HG03442 (cell line): ENCODE data around the gene PITPNC1.
"Not testable (repeated sequence)": the region's sequence is repeated elsewhere in the genome, so short reads cannot be mapped to it uniquely, and the experiment has no call there.

ENCODE experiments used
- ATAC-seq: cut with Tn5 transposase; IDR thresholded peaks from one replicate; pipeline ENCODE4 v1.9.1; 2021; ENCODE audit warnings: mild to moderate bottlenecking, moderate library complexity; ENCODE audit not compliant: unreplicated experiment

The PITPNC1 gene

DNA sequence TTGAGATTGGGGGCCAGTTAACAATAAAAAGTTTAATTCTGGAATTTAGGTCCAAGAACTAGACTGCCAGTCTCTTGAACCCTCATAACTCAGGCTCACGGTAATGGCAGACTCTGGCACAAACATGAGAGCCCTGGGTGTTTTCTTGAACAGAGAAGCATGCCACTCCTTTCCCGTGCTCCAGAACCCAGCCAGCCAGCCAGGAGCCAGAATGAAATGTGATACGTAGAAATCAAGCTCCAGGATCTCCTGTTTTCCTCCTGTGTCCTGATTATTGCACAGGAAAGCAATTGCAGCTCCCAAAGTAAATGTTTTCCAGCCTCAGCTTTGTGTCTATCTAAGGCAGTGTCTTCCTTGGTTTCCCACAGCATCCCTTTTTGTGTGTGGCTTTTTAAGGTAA, 294.4 kb downstream of the PITPNC1 start:
- no peak for ATAC-seq

DNA sequence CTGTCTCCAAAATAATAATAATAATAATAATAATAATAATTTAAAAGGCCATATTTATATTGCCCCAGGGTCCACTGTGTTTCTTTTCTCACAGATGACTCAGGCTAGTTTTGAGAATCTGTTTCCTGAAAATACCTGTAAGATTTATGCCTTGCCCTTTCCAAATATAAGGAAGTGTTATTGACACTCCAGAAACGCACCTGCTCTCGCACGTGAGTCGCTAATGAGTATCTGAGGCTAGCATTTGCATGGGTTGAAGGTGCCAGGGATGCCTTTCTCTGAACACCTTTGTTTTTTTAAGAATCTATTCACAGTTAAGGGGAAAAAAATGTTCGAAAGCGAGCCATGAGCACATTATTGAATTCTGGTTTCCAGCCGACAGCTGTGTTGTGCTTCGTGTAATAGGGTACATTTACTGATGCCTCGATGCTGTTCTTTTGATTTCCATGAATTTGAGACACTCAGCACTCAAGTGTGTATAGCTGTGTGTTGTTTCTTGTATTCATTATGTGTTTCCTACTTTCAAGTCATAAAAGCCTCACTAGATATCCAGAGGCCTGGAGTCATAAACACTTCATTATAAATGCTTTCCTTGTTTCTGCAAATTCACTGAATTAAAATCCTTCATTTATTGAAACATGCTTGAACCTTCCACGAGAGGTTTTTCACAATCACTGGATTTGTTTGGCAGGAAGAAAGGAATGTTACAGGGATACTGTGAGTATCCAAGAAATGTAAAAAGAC, 295.7 kb downstream of the PITPNC1 start:
- ATAC-seq, result no peak

DNA sequence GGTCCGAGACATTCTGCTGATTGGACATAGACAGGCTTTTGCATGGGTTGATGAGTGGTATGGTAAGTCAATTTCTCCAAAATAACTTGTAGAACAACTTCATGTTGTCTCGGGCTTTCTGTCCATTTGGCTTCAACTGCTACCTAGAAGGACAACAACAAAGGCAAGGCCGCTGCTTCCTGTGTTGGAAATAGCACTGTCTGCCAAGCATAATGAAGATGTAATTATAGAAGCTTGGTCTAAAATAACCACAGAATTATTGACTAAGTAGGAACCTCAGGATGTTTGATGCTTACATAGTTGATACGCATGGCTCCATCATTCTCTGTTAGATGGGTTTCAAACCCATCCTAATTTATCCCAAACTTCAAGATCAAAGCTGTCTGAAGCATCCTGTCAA, 298.4 kb downstream of the PITPNC1 start:
- no peak for ATAC-seq

DNA sequence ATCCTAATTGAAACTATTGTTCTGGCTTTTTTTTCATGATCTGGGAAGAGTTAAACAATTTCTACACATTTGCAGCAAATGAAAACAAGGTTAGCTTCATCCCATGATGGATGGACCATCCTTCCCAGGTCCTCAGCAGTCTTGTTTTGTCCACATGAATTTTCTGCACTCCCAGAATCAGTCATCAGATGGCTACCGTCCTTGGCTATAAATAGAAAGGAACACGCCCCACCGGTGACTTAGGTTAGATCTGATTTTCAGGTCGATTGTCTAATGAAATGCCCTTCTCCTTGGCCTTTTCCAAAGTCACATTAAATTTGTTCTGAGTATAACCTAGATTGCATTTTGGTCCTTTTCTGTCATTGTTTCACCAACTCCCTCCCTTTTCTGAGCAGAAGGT, 299.2 kb downstream of the PITPNC1 start:
- no peak for ATAC-seq

DNA sequence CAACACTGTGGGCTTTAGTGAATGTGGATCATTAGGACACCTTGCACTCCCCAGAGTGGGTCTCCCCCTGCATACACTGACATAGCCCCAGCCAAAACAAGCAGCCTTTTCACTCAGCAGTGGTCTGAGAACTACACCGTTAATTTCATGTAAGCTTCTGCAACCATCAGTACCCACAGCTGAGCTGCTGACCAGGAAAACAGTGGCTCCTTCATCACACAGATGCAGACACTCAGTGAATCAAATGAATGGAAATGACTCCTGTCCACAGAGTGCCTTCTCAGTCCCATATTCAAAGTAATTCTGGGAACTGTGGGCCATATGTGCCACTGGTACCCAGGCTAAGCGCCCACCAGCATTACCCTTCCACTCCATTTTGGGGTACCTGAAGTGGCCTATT, 301.3 kb downstream of the PITPNC1 start:
- ATAC-seq, result no peak

DNA sequence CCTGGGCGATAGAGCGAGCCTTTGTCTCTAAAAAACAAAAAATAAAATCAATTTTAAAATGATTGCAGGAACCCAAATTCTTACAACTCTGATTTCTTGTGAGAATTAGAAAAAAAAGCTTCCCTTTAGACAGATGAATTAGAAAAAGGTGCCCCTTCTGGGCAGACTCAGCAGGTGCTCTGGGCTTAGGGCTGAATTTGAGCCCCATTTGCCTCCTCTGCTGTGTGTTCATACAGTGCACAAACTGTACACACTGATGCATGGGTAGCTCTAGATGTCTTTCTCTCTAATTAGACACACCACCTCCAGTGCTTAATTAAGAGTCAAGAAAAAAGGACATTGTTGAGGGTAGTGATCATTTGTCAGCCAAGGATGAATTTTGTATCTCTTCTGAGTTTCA, 302.1 kb downstream of the PITPNC1 start:
- no peak for ATAC-seq

DNA sequence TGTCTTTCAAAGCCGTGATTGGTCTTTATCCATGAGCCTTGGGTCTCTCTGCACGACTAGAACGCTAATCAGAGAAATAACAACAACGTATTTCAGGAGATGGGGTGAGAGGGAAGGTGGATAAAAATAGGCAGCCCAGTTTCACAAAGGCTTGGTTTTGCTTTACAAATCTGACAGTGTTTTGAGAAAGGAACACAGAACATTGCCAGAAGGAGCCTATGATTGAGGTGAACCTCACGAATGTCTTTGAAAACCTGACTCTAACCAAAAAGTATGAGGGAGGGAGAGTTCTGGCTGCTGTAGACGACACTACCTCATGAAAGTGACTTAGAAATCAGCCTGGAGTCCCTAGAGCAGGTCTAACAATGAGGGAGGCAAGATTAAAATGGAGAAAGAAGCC, 302.6 kb downstream of the PITPNC1 start:
- no peak for ATAC-seq

DNA sequence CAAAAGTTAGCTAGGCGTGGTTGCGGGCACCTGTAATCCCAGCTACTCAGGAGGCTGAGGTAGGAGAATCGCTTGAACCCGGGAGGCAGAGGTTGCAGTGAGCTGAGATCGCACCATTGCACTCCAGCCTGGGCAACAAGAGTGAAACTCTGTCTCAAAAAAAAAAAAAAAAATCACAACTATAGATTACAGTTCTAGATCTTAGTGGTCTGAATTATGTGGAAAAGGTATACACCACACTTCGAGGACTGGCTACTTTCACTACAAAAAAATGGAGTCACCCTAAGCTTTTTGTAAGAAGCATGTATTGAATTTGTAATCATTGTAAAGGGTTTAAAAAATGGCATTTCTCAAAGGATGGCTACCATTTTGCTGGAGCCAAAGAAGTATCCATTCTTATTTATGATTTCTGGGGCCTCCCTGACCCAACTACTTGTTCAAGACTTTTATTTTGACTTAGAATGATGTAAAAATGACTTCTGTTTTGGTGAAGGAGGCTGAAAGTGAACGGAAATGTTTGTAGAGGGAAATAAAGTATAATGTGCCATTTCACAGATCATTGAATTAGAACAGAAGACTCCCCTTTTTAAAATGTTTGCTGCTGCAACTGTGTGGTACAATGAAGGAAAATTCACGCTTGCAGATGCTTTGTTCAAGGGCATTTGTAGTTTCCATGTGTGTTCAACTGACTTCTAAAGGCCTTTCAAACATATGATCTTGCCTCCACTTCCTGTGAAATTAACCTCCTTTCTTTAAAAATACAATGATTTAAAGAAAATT, 303.6 kb downstream of the PITPNC1 start:
- no peak for ATAC-seq

DNA sequence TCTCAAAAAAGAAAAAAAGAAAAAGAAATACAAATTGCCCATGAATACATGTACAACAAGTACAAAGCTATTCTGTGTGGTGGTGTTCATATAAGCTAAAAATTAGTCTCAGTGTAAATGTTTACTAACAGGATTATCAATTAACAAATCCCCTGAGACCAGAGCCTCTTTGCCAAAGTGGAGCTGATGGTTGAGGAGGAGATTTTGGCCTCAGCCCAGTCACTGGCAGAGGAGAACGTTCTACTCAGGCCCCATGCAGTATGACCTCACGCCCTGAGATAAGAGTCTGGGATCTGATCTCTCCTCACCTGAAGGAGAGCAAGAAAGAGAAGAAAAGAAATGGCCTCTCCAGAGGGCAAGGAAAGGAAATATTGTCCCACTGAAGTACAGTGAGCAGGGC, 305.1 kb downstream of the PITPNC1 start:
- ATAC-seq, result no peak

DNA sequence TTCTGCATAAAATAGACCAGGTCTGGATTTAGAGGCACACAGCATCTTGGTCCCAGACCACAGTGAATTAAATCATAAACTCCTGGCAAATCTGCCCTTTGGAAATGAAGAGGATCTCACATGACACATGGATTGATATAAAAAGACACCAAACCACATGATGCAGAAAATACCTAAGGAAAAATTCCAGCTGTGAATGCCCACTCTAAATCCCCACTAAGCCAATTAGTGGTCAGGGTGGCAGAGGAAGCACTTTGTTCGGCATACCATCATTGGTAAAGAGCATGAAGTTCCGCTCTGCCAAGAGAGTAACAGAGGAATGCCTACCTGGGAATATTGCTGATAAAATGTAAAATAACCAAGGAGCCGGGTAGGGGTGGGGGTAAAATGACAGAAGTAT, 308.3 kb downstream of the PITPNC1 start:
- ATAC-seq, result no peak

DNA sequence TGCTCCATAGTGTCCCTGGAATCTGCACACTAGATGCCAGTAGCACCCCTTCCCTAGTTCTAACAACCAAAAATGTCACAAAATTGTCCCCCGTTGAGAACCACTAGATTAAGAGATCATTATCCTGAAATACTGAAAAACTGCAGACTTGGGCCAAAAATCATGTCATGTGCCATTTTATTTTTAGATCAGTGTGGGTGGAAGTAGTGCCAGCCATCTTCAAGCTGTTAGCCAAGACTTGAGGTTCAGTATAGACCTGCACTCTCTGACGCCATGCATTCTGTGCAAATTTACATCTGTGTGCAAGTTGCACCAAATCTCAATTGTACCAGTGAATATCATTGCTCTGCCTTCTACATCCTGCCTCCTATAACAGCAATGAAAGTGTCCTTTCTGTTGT, 309.2 kb downstream of the PITPNC1 start:
- ATAC-seq, result no peak

DNA sequence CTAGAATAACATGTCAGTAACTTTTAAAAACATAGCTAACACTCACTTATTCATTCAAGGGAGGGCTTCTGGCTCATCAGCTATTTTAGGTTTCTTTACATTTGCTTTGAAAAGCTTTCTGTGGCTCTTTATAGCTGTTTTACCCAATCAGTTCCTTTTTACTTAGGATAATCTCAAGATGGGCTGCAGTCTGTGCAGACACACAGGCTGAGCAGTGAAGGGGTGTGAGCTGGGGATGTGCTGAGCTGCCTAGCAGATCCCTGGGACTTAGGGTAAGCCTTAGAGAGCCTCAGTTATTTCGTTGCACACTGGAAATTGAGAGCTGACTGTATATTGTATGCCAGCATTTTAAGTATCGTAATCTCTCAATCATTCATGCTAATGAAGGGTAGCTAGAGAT, 310.4 kb downstream of the PITPNC1 start:
- no peak for ATAC-seq

DNA sequence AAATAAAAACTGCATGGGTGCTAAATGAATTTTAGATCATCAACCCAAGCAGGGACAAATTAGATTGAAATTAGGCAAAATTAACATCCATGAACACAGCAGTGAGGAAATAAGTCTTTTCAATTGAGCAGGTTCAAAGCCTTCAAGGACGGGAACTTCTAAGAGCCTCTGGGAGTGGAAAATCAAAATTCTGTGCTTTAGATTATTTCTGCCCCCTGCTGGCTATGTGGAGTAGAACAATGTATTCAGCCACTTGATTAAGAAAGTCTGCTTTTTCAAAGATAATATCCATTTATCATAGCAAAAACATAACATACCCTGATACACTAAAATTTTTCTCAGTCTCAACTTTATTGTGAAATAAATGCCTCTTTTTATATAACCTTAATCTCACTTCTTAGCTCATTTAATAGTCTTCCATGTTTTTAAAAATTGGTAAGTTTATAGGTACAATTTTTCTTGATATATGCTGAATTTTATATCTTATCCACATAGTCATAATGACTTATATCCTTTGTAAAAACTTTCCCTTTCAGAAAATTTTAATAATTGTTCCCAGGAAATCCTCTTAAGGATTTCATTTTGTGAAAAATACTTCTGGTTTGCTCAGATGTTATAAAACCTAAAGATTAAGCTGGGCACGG, 312.6 kb downstream of the PITPNC1 start:
- no peak for ATAC-seq

DNA sequence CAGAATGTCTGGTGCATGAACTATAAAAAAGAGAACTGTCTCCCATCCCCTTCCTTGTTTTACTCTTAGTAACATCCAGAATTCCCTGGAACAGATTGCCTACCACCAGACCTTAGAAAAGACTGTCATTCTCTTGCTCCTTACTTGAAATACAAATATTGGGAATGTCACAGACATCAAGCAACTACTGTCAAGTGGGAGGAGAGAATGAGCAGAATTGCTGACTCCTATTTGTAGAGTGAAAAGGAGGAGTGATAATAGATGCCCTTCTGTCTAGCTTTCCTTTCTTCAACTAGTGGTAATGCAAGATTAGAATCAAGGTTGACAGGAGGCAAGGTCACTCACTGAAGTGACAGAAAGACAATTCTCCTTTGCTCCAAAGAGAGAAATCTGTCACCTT, 316.7 kb downstream of the PITPNC1 start:
- no peak for ATAC-seq

DNA sequence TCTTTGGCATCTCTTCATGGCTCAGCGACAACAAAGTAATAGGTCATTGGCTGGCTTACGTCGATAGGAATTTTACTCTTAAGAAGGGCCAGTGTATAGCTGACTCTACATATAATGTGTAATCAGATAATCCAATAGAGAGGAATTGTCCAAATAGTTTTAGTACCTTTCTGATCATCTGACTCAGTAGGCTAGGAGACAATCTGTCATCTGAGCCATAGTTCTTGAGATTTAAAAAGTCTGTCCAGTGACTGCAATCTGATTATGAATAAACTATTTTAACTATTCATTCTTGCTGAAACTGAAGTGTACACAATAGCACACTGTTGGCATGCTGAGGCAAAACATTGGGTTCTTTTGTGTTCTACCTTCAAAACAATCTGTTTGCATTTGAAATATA, 319.3 kb downstream of the PITPNC1 start:
- no peak for ATAC-seq

DNA sequence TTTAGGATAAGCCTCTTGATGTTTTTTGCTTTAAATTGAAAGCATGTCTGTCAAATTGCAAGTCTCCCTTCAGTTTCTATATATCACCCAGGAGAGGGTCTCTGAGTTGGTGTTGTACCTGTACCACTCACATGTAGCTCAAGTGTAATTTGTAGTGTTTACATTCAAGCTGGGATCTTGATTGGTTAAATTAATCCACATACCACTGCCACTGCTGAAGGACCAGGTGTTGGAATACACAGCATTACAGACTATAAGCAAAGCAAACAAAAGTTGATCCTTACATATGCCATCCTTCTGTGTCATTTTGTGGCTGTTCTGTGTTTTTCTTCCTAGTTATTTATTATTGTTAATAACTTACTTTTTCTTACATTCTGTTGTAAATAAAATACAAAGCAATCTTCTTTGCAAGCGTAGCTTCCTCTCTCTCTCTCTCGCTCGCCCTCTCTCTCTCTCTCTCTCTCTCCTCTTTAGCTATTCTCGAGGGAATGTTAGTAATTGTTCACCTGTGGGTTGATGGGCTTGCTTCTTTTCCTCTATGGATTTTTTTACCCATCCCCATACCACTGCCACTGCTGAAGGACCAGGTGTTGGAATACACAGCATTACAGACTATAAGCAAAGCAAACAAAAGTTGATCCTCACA, 319.9 kb downstream of the PITPNC1 start:
- no peak for ATAC-seq

DNA sequence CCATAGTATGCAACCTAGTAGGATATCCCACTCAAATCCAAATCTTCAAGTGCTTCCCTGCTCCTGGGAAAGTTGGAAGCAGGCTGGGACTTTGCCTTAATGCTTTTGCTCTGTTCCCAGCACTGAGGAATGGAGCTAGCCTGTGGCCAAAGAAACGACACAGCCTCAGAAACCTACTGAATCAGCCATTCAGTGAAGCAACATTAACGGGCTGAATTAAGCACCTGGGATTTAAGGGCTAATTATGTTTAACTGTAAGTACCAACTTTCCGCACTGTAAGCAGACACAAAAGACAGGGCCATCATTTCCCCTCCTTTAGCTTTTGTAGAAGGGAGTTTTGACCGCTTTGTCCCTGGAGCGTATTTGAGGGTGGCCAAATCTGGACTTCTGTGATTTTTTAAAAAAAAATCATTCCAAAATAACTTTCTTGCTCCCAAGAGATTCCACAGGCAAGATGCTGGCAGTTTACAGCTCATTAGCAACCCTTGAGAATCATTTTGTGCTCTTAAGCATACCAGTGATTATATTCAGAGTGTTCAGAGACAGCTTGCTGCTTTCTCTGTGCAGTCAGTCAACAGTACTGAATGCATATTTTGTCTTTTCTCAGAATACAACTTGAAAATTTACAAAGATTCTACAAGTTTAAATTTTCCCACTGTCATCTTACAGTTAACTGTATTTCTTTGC, 323.1 kb downstream of the PITPNC1 start:
- no peak for ATAC-seq

DNA sequence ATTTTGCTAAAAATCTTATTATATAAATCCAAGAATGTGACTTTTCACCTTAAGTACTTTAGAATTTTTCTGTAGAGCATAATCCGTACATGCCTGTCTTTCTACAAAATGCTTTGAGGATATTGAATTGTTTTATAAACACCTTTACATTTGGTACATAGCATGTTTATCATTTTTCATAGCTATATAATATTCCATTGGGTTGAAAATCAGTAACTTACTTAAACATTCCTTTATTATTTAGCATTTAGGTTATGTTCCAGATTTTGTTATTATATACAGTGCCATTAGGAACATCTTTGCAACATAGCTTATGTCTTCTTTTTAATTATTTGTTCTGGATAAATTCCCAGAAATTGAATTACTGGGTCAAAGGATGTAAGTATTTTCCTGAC, 323.6 kb downstream of the PITPNC1 start:
- no peak for ATAC-seq

DNA sequence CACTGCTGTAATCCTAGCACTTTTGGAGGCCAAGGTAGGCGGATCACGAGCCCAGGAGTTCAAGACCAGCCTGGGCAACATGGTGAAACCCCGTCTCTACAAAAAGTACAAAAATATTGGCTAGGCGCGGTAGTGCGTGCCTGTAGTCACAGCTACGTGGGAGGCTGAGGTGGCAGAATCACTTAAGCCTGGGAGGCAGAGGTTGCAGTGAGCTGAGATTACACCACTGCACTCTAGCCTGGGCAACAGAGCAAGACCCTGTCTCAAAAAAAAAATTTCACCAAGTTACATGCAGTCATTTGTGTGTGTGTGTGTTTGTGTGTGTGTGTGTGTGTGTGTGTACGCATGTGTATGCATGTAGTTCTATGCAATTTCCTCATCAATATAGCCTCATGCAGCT, 325.8 kb downstream of the PITPNC1 start:
- not testable (repeated sequence) for ATAC-seq

DNA sequence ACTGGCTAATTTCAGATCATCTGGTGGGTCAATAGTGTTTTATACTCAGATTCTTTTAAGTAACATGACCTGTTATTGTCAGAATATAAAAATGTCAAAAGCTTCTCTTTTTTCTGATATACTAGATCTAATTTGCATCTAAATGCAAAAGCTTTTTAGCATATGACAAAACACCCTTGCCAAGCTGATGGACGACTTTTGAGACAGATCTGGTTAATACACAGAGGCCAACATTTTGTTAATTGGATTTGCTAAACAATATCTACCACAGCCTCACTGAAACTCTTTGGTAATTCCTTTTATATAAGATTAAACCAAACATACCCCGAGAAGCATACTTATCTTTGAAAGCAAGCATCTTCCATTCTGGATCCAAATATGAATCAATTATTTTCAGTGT, 330.4 kb downstream of the PITPNC1 start:
- ATAC-seq, result no peak

DNA sequence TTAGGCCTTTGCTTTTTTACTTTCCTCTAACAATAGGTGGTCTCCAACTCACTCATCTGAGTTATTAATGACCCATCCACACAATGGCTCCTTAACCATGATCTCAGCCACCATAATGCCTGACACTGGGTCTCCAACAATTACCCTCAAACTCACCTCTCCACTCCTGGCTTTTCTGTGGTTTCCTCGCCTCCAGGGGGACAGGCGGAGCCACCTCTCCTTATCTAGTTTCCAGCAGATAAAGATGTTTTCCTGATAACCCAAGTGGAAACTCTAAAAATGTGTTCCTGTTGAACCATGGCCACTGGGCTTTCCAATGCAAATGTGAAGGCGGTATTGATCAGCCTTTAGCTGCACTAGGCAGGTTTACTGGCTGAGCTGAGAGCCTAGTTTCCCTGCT, 331.3 kb downstream of the PITPNC1 start:
- ATAC-seq, result no peak
